HG02885 (cell line): ENCODE results near the gene ADAMTS14.
"Not testable (repeated sequence)": the region's sequence is repeated elsewhere in the genome, so short reads cannot be mapped to it uniquely, and the experiment has no call there.

ENCODE experiments used
- ATAC-seq: cut with Tn5 transposase; IDR thresholded peaks from one replicate; pipeline ENCODE4 v1.9.1; 2021; ENCODE audit warnings: mild to moderate bottlenecking; ENCODE audit not compliant: unreplicated experiment, poor library complexity

The ADAMTS14 gene

DNA sequence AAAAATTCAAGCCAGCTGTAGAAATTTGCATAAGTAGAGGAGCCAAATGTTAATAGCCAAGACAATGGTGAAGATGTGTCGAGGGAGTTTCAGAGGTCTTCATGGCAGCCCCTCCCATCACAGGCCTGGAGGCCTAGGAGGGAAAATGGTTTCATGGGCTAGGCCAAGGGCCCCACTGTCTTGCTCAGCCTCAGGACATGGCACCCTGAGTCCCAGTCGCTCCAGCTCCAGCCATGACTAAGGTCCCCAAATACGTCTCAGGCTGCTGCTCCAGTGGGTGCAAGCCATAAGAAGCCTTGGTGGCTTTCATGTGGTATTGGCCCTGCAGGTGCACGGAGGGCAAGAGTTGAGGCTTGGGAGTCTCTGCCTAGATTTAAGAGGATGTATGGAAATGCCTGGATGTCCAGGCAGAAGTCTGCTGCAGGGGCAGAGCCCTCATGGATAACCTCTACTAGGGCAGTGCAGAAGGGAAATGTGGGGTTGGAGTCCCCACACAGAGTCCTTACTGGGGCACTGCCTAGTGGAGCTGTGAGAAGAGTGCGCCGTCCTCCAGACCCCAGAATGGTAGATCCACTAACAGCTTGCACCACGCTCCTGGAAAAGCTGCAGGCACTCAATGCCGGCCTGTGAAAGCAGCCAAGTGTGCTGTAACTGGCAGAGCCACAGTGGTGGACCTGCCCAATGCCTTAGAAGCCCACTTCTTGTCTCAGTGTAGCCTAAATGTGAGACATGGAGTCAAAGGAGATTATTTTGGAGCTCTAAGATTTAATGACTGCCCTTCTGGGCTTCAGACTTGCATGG is 93.7 kb downstream of the ADAMTS14 start:
- ATAC-seq = no peak

DNA sequence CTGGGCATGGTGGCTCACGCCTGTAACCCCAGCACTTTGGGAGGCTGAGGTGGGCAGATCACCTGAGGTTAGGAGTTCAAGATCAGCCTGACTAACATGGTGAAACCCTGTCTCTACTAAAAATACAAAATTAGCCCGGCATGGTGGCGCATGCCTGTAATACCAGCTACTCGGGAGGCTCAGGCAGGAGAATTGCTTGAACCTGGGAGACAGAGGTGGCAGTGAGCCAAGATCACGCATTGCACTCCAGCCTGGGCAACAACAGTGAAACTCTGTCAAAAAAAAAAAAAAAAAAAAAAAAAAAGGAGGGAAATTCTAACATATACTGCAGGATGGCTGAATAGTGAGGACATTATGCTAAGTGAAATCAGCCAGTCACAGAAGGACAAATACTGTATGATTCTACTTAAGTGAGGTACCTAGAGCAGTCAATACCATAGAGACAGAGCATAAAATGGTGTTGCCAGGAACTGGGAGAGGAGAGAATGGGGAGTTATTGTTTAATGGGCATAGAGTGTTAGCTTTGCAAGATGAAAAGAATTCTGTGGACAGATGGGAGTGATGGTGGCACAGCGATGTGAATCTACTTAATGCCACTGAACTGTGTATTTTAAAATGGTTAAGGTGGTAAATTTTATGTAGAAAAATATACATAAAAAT is 95.8 kb downstream of the ADAMTS14 start:
- ATAC-seq = not testable (repeated sequence)

DNA sequence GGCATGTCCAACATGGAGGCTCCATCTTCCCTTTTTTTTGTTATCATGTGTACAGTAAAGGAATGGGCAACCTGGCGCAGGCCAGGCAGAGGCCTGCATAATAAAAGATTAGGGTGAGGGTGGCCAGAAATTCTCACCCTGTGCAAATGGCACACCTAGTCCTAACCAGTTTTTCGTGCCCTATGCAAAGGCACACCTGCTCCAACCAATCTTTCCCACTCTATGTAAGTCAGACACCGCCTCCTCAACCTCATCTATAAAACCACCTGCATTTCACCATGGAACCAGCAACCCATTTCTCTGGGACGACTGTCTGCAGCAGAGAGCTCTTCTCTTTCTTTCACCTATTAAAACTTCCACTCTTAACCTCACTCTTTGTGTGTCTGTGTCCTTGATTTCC is 96.8 kb downstream of the ADAMTS14 start:
- no peak for ATAC-seq

DNA sequence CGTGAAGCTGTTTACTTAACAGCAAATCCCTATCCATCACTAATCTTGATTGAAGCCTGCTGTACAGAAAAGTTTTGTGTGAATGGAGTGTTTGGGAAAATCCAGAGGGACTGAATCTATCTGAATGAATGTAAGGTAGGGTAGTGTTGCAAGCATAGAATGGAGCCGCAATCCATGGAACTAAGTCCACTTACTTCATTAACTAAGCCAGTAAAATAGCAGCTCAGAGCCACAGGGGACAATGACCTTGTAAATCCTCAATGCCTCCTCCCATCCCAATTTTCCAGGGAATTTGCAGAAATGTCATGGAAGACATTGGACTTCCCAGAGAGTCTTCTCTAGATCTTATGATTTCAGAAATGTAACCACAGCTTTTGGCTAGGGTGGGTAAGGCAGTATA is 97.7 kb downstream of the ADAMTS14 start:
- ATAC-seq = no peak

DNA sequence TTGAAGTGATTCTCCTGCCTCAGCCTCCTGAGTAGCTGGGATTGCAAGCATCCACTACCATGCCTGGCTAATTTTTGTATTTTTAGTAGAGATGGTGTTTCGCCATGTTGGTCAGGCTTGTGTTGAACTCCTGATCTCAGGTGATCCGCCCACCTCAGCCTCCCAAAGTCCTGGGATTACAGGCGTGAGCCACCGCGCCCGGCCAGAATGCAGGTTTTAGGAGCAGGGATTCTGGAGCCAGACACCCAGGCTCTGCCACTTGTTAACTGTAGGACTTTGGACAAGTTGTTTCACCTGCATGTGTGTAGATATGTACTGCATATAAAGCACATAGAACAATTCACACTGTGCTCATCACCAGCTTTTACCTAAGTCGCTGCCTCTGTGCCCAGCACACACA is 98.2 kb downstream of the ADAMTS14 start:
- ATAC-seq = not testable (repeated sequence)

DNA sequence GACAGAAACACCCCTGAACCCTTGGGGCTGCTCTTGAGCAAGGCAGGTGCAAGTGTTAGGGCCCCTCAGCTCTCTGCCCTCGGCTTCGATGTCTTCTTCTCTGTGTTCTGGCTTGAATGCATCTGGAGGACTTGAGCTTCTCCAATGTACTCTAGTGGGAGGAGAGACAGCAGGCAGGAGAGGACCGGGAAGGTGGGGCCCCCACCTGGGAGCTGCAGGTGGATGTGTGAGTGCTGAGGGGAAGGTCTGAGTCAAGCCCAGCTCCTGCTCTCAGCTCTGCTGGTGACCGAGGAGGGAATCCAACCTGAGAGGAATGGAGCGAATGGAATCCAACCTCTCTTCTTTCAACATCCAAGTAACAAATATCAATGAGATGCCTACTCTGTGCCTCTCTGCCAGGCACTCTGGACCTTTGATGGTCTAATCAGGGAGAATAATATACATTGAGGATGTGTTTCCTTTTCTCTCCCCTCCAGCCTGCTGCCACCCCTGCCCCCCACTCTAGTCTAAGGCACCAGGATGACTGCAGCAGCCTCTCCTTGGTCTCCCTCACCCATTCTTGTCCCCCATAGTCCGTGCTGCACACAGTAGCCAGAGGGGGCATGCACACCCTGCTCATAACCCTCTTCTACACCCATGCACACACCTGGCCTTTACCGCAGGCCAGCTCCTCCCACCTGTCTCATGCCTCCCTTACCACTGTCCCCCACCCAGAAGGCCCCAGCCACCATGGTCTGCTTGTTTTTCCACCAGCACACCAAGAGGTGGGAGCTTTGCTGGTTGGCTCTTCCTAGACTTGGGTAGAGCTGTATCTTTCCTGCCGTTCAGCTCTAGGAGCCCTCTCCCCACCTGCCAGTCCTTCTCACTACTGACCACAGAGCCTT is 99.2 kb downstream of the ADAMTS14 start:
- ATAC-seq = no peak

DNA sequence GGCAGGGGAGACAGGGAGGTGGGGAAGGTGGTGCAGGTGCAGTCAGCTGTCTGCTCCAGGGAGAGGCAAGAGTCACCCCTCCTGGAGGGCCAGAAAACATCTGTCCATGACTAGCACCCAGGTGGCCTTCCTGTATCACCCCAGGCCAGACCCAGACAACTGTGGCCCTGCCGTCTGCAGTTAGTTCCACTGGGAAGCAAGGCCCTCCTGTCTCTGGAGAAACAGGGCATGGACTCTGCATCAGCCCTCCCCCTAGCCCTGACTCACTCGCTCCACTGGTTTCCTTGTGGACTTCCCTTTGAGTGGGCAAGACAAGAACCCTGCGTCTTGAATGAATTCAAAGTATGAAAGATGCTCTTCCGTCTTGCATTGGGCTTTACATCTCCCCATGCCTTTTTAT is 100.3 kb downstream of the ADAMTS14 start:
- no peak for ATAC-seq

DNA sequence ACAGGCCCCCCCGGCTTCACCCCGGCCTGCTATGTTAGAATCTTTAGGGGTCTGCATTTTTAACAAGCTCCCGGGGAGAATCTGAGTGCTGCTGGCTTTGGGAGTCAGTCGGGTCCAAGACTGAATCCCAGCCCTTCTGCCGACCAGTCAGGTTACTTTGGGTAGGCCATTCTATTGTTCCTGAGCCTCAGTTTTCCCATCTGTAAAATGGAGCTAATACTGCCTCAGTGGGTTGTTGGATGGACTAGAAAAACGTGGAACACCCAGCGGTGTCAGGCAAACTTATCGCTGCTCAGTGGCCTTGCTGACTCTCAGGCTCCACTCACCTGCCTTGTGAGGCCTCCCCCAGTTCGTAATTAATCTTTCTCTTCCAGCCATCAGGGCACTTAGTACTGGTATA is 101.2 kb downstream of the ADAMTS14 start:
- no peak for ATAC-seq

DNA sequence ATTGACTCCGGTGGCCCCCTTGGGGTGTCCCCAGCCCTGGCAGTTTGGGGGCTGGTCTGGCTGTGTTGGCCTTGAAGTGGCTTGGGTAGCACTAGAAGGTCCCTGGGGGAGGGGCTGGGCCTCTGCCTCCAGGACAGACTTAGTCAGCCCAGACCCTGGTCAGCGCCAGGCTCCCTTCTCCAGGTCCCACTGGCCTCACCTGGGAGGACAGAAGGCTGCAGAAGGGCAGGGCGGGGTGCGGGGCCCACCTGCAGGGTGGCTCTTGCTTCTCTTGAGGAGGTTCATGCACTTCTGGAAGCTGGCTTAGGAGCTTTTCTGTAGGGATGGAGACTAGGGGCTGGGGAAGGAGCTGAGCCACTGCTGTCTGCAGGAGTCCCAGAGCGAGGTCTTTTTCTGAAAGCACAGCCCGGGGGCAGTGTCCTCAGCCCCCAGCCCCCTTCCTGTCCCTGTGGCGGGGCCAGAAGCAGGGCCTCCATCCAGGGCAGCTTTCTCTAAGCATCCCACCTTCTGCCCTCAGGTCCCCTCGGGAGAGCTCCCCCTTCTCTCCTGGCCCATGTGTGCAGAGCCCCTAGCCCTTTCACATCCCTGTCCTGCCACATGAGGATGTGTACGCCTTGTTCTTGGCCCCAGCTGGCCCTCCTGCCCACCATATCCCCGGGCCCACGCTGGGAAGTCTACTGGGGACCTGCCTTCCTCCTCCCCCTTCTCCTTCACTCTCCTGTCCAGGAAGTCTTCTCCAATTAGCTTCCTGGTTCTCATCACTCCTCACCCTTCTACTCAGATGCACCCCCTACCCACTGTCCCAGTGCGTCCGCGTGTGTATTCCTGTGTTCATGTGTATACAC is 101.9 kb downstream of the ADAMTS14 start:
- ATAC-seq = no peak

DNA sequence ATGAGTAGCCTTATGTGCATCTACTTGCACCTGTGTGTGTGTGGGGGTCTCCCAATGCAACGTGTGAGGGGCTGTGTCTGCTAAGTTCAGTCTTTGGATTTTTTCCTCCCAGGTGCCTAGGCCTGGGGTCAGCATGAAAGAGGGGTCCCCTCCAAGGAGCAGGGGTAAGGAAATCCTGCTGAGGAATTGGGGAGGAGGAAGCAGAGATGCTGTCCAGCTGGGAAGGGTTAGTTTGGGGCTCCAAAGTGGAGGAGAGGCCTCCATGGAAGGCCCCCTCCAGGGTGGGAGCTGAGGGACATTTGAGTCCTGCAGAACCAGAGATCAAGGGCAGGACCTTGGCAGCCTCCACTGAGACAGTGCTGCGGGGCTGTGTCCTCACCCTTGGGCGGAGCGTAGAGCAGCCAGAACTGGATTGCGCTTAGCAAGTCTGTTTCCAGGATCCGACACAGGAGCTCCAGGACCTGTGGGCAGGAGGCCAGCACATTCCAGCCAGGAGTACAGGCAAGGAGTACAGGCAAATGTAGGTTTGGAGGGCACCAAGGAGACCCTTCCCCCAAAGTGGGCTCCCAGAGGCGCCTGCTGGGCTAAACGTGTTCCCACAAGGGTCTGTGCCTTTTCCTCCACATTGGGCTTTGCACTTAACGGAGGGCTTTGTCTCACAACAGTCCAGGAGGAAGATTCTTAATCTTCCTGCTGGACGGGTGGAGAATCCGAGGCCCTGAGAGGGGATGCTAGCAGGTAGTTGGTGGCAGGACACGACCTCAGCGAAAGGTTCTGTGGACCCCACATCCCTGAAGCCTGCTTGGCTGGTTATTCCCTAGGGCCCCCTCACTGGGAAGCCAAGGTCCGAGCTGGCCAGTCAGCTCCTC is 102.7 kb downstream of the ADAMTS14 start:
- no peak for ATAC-seq

DNA sequence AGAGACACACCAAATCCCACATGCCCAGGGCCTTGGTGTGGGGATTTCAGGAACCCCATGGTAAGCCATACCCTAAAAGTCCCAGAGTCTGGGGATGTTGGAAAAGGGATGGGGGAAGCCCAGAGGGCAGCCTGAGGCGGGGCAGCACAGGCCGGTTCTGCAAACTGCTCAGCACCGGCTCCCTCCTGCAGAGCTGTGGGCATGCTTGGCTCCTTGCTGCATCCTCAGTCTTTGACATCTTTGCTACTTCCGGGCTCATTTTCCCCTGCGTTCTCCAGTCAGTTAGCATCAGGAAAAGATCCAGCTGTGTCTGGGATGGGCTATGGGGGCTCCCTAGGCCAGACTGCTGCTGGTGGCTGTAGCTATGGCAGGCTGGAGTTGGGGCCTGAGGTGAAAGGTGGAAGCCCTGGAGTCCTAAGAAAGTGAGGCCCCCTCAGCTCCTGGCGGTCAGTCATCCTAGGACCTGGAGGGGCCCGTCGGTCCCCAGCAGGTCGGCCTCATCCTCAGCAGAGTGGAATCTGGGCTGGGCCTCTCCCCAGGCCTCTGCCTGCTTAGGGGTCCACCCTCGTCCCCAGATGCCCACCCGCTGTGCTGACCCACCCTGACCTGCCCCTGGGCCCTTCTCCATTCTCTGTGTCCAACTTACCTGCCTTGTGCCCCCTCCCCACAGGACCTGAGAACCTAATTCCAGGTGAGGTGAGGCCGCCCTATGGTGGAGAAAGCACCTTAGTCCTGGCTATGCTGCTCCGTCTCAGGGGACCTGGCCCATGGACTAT is 103.6 kb downstream of the ADAMTS14 start:
- no peak for ATAC-seq

DNA sequence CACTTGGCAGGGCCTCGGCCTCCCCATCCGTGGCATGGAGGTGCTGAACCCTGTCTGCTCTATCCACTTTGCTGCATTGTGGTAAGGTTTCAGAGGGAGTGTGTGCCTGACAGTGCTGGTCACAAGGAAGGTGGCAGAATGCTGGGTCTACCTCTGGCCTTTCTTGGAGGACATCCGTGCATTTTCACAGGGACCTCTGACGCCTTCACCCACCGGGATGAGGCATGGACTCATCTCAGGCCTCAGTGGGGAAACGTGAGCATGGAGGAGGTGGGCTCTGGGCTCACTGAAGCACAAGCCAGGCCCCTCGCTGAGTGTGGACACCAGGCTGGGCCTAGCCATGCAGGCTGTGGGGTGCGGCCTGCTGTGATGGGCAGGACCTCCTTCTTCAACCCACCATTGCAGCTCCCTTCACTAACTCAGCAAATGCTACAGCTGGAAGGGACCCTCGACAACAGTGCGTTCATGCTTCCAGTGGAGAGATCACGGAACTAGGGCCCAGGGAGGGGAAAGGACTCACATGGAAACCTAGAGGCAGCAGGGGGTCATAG is 104.2 kb downstream of the ADAMTS14 start:
- ATAC-seq = no peak

DNA sequence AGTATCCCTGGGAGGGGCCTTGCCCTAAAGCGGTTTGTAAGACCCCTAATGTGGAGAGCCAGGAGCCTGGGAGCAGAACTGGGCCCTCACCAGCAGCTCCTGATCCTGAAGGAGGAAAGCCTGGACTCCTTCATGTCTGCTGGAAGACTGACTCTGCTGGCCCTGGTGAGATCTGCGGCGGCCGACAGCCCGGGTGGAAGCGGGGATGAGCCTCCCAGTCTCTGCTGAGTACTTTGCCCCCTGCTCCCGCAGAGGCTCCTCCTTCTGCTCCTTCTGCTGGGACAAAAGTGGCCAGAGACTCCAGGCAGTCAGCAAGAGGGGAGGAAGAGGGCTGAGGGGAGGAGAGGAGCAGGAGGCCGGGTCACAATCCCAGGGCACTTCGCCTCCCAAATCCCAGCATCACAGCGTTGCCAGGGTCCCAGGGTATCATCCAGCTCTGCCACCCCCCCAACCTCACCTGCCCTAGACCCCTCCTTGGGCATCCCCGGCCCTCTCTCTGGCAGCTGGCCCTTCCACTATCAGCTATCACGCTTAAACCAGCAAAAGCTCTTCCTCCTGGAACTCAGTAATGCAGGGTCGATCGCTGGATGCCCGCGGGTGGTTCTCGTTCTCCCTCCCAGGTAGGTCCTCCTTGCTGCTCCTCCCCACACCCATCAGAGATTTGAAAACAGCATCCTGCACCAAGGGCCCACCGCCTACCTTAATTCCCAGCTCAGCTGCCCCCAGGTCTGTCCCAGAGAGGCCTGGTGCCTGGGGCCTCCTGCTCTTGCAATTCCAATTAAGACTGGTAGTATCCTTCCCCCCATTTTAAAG is 105.0 kb downstream of the ADAMTS14 start:
- no peak for ATAC-seq

DNA sequence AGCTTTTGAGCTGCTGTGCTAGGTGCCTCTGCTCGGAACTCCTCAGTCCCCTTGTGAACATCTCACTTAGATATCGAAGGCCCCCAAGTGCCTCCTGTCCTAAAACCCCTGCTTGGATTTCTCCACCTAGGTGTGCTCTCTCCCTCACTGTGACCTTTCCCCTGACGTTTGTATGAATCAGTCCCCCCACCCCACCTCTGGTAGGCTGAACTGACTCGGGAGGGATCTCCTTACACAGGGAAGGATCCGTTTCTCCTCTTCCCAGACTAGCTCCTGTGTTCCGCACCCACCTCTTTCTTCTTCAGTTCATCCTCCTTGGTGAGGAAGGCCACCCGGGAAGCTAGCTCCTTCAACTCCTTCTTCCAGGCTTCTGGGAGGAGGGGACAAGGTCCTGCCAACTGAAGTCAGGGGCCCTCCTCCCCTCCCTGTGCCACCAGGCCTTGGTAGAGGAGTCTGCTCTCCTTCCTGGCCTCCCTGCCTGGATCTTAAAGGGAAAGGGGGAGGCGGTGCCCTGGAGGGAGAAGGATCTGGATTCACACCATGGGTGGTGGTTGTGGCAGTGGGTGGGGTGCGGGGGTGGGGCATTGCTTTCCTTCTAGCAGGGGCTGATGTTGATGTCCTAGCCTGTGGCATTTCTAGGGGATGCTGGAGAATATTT is 106.1 kb downstream of the ADAMTS14 start:
- ATAC-seq = no peak

DNA sequence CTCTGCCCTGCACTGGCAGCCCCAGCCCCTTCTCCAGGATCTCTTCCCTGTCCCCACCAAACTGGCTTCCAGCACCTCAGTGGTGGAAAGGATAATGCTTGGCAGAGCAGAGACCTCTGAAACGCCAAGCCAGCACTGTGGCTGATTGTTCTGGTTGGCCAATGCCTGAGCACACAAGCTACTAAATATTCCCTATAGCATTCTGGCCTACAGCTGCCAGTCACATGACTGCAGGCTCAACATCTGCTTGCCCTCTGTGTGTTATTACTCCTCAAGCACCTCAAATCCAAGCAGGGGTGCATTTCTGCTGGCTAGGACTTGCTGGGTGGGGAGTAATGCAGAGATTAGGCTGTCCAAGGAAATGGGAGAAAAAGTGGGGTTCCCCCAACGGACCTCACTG is 106.8 kb downstream of the ADAMTS14 start:
- ATAC-seq = no peak

DNA sequence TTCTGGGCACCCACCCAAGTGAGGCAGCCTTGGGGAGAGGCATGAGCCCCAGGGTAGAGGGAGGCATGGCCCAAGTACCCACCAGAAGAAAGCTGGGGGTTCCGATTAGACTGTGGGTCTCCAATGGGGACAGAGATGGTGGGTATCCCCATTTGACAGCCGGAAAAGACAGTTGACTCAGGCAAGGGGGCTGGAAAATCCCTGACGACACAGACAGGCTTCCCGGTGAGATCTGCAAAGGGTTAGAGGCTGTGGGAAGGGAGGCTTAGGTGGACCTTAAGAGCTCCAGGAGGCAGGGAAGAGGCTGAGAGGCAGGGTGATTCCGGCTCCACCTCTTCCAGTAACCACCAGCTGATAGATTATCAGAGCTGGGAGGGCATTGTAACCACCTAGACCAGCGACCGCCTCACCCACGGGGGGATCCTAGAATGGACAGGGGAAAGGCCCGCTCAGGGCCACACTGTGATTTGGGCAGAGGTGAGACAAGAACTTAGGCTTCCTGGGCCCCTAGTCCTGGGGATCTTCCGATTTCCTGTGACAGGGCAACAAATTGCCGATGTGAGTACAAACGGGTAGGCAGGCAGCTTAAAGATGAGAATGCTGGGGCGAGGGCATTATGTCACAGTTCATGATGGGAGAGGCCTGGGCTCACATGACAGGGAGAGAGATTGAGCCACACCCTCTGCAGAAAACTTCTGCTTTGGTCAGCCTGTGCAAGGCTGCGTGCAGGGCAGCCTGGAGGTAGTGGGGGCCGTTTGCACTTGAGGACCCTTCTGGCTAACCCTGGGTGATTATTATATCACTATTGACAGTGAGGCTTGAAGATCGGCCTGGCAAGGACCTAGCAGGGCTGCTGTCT is 107.4 kb downstream of the ADAMTS14 start:
- no peak for ATAC-seq
